Pancreas (tissue), 10 donors: ENCODE results near the gene HDAC11. TPM values are rescaled to one million over a fixed set of nuclear protein-coding genes. Genes with fewer than 3 reads are reported as not detected.

Experiments used
- ATAC-seq, 4 donors: fragments of 200-7000 bp; cut with Tn5 transposase; one replicate each; pipeline versions ENCODE4 v1.8.0 to v1.9.1; 2020; ENCODE audit warnings: mild to moderate bottlenecking in 4 of 4, moderate library complexity in 4 of 4
- DNase-seq, 6 donors: peaks; one replicate each; pipeline ENCODE4 v3.0.0-alpha.2; 2020
- FAIRE-seq: peaks from 2 replicates; lab custom pipeline; 2012; peaks lifted over from hg19 to GRCh38; lab: Jason Lieb, UNC
- H3K27ac ChIP-seq, 4 donors: fragments of 200-600 bp; sonication (generic); 1 replicate in 3 of 4; 2 replicates in 1 of 4; pipeline versions ENCODE4 v1.5.0 to v1.8.0; 2020
- H3K27me3 ChIP-seq, 4 donors: fragments of 200-600 bp; one replicate each; pipeline ENCODE4 v1.8.0; 2021
- H3K36me3 ChIP-seq, 3 donors: fragments of 200-600 bp; sonication (generic) in 1 of 3; one replicate each; pipeline versions ENCODE4 v1.5.0 to v1.8.0; 2020 to 2021
- H3K4me1 ChIP-seq, 3 donors: fragments of 200-600 bp; one replicate each; pipeline ENCODE4 v1.8.0; 2021
- H3K4me3 ChIP-seq, 4 donors: fragments of 200-600 bp; sonication (generic) in 2 of 4; one replicate each; pipeline versions ENCODE4 v1.5.0 to v1.8.0; 2020 to 2021
- H3K9me3 ChIP-seq, 4 donors: fragments of 200-600 bp; one replicate each; pipeline ENCODE4 v1.8.0; 2021
- CTCF ChIP-seq, 4 donors: fragments of 200-600 bp; sonication (generic) in 3 of 4; IDR thresholded peaks; one replicate each; pipeline versions ENCODE4 v1.5.0 to v1.8.0; 2021; ENCODE audit warnings: antibody characterized with exemption in 4 of 4
- WGBS, 2 donors: extraction: QIAGEN DNeasy Blood & Tissue Kit; methylation state at CpG; one replicate each; pipeline ENCODE4 v1.1.7; 2013; 5-methylcytosine and 5-hydroxymethylcytosine counted together
- intact Hi-C, 3 donors: fragments of 100-400 bp; cut with DNase I; formaldehyde crosslinking; loops; one replicate each; pipeline versions ENCODE4 v1.11.1 to v1.14.2; 2022
- polyA plus RNA-seq, 2 donors: library from polyadenylated mRNA; stranded (reverse); fragments of 200-250 nt; gene quantifications; one replicate each; pipeline ENCODE4 v1.2.3, GENCODE V29; 2013
- total RNA-seq, 6 donors: library from RNA; stranded (reverse); fragmentation: NEBNext Ultra II Directional in 4 of 6; extraction: Animal tissue kit (Norgen Biotek cat#: 25700) in 4 of 6; gene quantifications; one replicate each; pipeline versions ENCODE4 v1.2.1 to v1.2.4, GENCODE V29; 2021 to 2023
- donor health status: healthy with polysubstance abuse.
- donor health status: DM: no; HTN: no; CAD: no; lungs with moderate emphysema.
- donor health status: DM: no; HTN: no; CAD: no.
- donor health status: control.
- donor health status: control.
- donor health status: Bipolar disorder and iron deficiency.
- donor health status: DM: yes; HTN: yes; CAD: no.
- donor health status: DM: no; HTN: no; CAD: no.
- donor health status: DM: no; HTN: no; CAD: no.
- donor health status: DM: yes; HTN: yes; CAD: no.

HDAC11 gene
- total and polyA plus RNA-seq, 8 donors: 20.4 to 40.3 (median 26.8) TPM

- Histone ChIP-seq H3K4me3 (no peak overlapping the region), H3K27ac (no peak overlapping the region), H3K36me3 (no peaks in the 10 kb centered on the region), H3K4me1 (no peaks in the 10 kb centered on the region), H3K27me3 (no peaks in the 10 kb centered on the region), H3K9me3 (no peaks in the 10 kb centered on the region)
- ATAC-seq (peak in 1 of 4 donors; percentile 19), FAIRE-seq (no peak), DNase-seq (no peak)
- 78 to 84% methylated on average over 9 of the region's 9 CpGs for WGBS, 2 donors
- intact Hi-C loops: no loop called here
- no peak for TF ChIP-seq CTCF (IDR thresholded peaks at IDR 0.05)
Measured at GRCh38 chr3:13532085-13532484, 52.0 kb downstream of the HDAC11 start.

GRCh38 chr3:13532631-13533030 is 52.5 kb downstream of the HDAC11 start:
- no peaks in the 10 kb centered on the region for H3K36me3 ChIP-seq
- no peak overlapping the region for H3K4me3 ChIP-seq
- FAIRE-seq (no peak), DNase-seq (no peak), ATAC-seq (no peak)
- H3K9me3 ChIP-seq: no peaks in the 10 kb centered on the region
- H3K27me3 ChIP-seq: no peaks in the 10 kb centered on the region
- intact Hi-C loops: no loop called here
- H3K27ac ChIP-seq: no peak overlapping the region
- no peak for TF ChIP-seq CTCF (IDR thresholded peaks at IDR 0.05)
- 76 to 93% methylated on average over 5 of the region's 5 CpGs for WGBS, 2 donors
- H3K4me1 ChIP-seq: no peaks in the 10 kb centered on the region

- Histone ChIP-seq H3K27ac (no peak overlapping the region), H3K4me1 (no peaks in the 10 kb centered on the region), H3K27me3 (no peaks in the 10 kb centered on the region), H3K9me3 (no peaks in the 10 kb centered on the region), H3K36me3 (no peaks in the 10 kb centered on the region), H3K4me3 (no peak overlapping the region)
- intact Hi-C loops: no loop called here
- ATAC-seq: no peak
- 80 to 84% methylated on average over 8 of the region's 8 CpGs for WGBS, 2 donors
- no peak for TF ChIP-seq CTCF (IDR thresholded peaks at IDR 0.05)
- FAIRE-seq: no peak
- no peak for DNase-seq
Measured at GRCh38 chr3:13533885-13534301, 53.8 kb downstream of the HDAC11 start.

- DNase-seq: peak in 1 of 6 donors; percentile 31
- no peak overlapping the region for H3K27ac ChIP-seq
- WGBS, 2 donors: 77 to 80% methylated on average over 10 of the region's 10 CpGs
- H3K4me1 ChIP-seq: no peaks in the 10 kb centered on the region
- no peak overlapping the region for H3K4me3 ChIP-seq
- ATAC-seq: no peak
- no peak for TF ChIP-seq CTCF (IDR thresholded peaks at IDR 0.05)
- no peaks in the 10 kb centered on the region for H3K36me3 ChIP-seq
- FAIRE-seq: no peak
- H3K9me3 ChIP-seq: no peaks in the 10 kb centered on the region
- intact Hi-C loops: no loop called here
- no peaks in the 10 kb centered on the region for H3K27me3 ChIP-seq
Measured at GRCh38 chr3:13535526-13535875, 55.4 kb downstream of the HDAC11 start.

- ATAC-seq (no peak), FAIRE-seq (no peak), DNase-seq (peak in 1 of 6 donors; percentile 50)
- 66 to 74% methylated on average over 9 of the region's 9 CpGs for WGBS, 2 donors
- no peak for TF ChIP-seq CTCF (IDR thresholded peaks at IDR 0.05)
- Histone ChIP-seq H3K27ac (no peak overlapping the region), H3K4me3 (no peak overlapping the region), H3K36me3 (no peaks in the 10 kb centered on the region), H3K9me3 (no peaks in the 10 kb centered on the region), H3K27me3 (no peaks in the 10 kb centered on the region), H3K4me1 (no peaks in the 10 kb centered on the region)
- intact Hi-C loops: no loop called here
Measured at GRCh38 chr3:13535905-13536304, 55.8 kb downstream of the HDAC11 start.
